ENCODE results near the gene CYP1B1.

DNA sequence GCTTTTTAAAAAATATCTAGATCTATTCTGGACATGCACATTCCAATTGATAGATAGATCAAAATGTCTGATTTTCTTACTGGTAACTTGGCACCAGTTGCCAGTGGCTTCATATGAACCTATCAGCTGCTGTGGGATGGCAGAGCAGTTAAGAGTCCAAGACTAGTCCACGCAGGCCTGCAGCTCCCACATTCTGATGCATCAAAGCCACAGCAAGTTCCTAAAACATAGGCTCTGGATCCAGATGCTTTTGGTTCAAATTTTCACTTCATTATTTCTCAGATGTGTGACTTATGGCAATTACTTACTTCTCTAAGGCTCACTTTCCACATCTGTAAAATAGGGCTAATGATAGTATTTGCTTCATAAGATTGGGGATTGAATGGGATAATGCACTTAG is 48.0 kb upstream of the CYP1B1 start:
- TF ChIP-seq CTCF (IDR thresholded peaks at IDR 0.05; ENCODE audit: poor library complexity, severe bottlenecking), result no peak
- TF ChIP-seq EZH2 (IDR thresholded peaks at IDR 0.05; ENCODE audit: borderline replicate concordance, insufficient read depth, low read length, poor library complexity, severe bottlenecking), result no peak
- TF ChIP-seq RAD21 (conservative IDR thresholded peaks at IDR 0.05), result no peak
- TF ChIP-seq EP300 (conservative IDR thresholded peaks at IDR 0.05; ENCODE audit: poor library complexity, severe bottlenecking), result no peak
- no peak for TF ChIP-seq REST (IDR thresholded peaks at IDR 0.05; ENCODE audit: borderline replicate concordance)

All from neural cell (in vitro differentiated cells).